HepG2 (cell line): Measurements from ENCODE around the gene TGFA. TPM values are rescaled to one million over a fixed set of nuclear protein-coding genes. Genes with fewer than 3 reads are reported as not detected.

Experiments
- BRD4 ChIP-seq: sonication (generic); formaldehyde crosslinking; IDR thresholded peaks from 2 replicates; pipeline ENCODE4 v1.4.0; 2020; ENCODE audit warnings: missing genetic modification reagents
- CEBPG ChIP-seq: IDR thresholded peaks from 2 replicates; pipeline ENCODE4 v1.6.1; 2016
- GTF3A ChIP-seq: sonication (generic); formaldehyde crosslinking; conservative IDR thresholded peaks from 2 replicates; pipeline ENCODE4 v1.4.0; 2020; ENCODE audit warnings: mild to moderate bottlenecking, missing genetic modification reagents
- HNRNPK ChIP-seq: fragments of 200-400 bp; formaldehyde crosslinking; IDR thresholded peaks from 2 replicates; pipeline ENCODE4 v1.6.1; 2018; ENCODE audit warnings: low read length, low read depth, moderate library complexity, mild to moderate bottlenecking; ENCODE audit not compliant: poor library complexity, severe bottlenecking
- KDM2A ChIP-seq: sonication (generic); formaldehyde crosslinking; IDR thresholded peaks from 2 replicates; pipeline ENCODE4 v1.4.0; 2020; ENCODE audit warnings: low read depth, missing genetic modification reagents, borderline replicate concordance
- SIX1 ChIP-seq: sonication (generic); formaldehyde crosslinking; IDR thresholded peaks from 2 replicates; pipeline ENCODE4 v1.4.0; 2020; ENCODE audit warnings: missing genetic modification reagents, borderline replicate concordance
- SMARCE1 ChIP-seq: fragments of 450-650 bp; IDR thresholded peaks from 2 replicates; pipeline ENCODE4 v1.6.1; 2017; ENCODE audit warnings: borderline replicate concordance
- ZNF33A ChIP-seq: sonication (generic); formaldehyde crosslinking; IDR thresholded peaks from 2 replicates; pipeline ENCODE4 v1.5.1; 2020; ENCODE audit warnings: missing genetic modification reagents, mild to moderate bottlenecking, moderate library complexity, borderline replicate concordance
- ZNF33B ChIP-seq: sonication (generic); formaldehyde crosslinking; IDR thresholded peaks from 2 replicates; pipeline ENCODE4 v1.5.1; 2020; ENCODE audit warnings: mild to moderate bottlenecking, missing genetic modification reagents
- ZNF383 ChIP-seq: sonication (generic); formaldehyde crosslinking; IDR thresholded peaks from 2 replicates; pipeline ENCODE4 v1.4.0; 2020; ENCODE audit warnings: missing genetic modification reagents, mild to moderate bottlenecking, borderline replicate concordance
- ZNF543 ChIP-seq: sonication (generic); formaldehyde crosslinking; IDR thresholded peaks from 2 replicates; pipeline ENCODE4 v1.4.0; 2020; ENCODE audit warnings: mild to moderate bottlenecking, missing genetic modification reagents
- ZNF629 ChIP-seq: sonication (generic); formaldehyde crosslinking; conservative IDR thresholded peaks from 2 replicates; pipeline ENCODE4 v1.5.0; 2020; ENCODE audit warnings: missing genetic modification reagents
- ZNF687 ChIP-seq: sonication (generic); formaldehyde crosslinking; IDR thresholded peaks from 2 replicates; pipeline ENCODE4 v1.5.1; 2020; ENCODE audit warnings: mild to moderate bottlenecking, missing genetic modification reagents, moderate library complexity
- polyA plus RNA-seq, 8 experiments: library from polyadenylated mRNA; depleted of rRNA in 3 of 8; stranded (reverse) in 7 of 8; unstranded in 1 of 8; fragments of >200 nt; fragmentation: Illumina TruSeq in 4 of 8; extraction: Trizol in 4 of 8; gene quantifications; 2 replicates each; pipeline versions ENCODE4 v1.2.1 to v1.2.3, GENCODE V29; 2011 to 2016; ENCODE audit warnings: low read depth in 4 of 8, missing spikeins in 1 of 8, mixed read lengths in 1 of 8; ENCODE audit not compliant: insufficient read depth in 1 of 8
- total RNA-seq, 5 experiments: library from RNA; depleted of rRNA; stranded (reverse); fragments of >200 nt; fragmentation: Illumina TruSeq; extraction: Trizol; gene quantifications; 2 replicates each; pipeline ENCODE4 v1.2.3, GENCODE V29; 2016; ENCODE audit warnings: low read depth in 1 of 5
- TF ChIP-seq, protein P1 (sequence below): sonication (generic); formaldehyde crosslinking; conservative IDR thresholded peaks from 2 replicates; pipeline ENCODE4 v1.4.0; 2020; ENCODE audit warnings: missing genetic modification reagents
- TF ChIP-seq, protein P2 (sequence below): sonication (generic); formaldehyde crosslinking; IDR thresholded peaks from 2 replicates; pipeline ENCODE4 v1.4.0; 2020; ENCODE audit warnings: missing genetic modification reagents, borderline replicate concordance
- TF ChIP-seq, protein P3 (sequence below): sonication (generic); formaldehyde crosslinking; IDR thresholded peaks from 2 replicates; pipeline ENCODE4 v1.4.0; 2020; ENCODE audit warnings: missing genetic modification reagents, mild to moderate bottlenecking, borderline replicate concordance

Gene TGFA
- total and polyA plus RNA-seq, 2 of the 13 experiments (the other 11 are each of a cell fraction or from before 2014, with no cell fraction given) = 7.8 to 15.3 TPM

GRCh38 chr2:70565039-70565731 is 11.6 kb upstream of the TGFA start (continued):
- TF ChIP-seq ZNF383 (no peak), ZNF33A (no peak), GTF3A (CRISPR knock-in tag) (no peak), BRD4 (CRISPR knock-in tag) (no peak), ZNF33B (CRISPR knock-in tag) (no peak), CEBPG (CRISPR knock-in tag) (peak; percentile 52), SMARCE1 (no peak), HNRNPK (no peak), SIX1 (CRISPR knock-in tag) (no peak; the same call in 1 of the 2 replicates), ZNF629 (CRISPR knock-in tag) (peak; percentile 65), ZNF543 (CRISPR knock-in tag) (no peak), KDM2A (CRISPR knock-in tag) (peak; percentile 60), ZNF687 (CRISPR knock-in tag) (peak; percentile 84)
- TF ChIP-seq, protein P1, sequence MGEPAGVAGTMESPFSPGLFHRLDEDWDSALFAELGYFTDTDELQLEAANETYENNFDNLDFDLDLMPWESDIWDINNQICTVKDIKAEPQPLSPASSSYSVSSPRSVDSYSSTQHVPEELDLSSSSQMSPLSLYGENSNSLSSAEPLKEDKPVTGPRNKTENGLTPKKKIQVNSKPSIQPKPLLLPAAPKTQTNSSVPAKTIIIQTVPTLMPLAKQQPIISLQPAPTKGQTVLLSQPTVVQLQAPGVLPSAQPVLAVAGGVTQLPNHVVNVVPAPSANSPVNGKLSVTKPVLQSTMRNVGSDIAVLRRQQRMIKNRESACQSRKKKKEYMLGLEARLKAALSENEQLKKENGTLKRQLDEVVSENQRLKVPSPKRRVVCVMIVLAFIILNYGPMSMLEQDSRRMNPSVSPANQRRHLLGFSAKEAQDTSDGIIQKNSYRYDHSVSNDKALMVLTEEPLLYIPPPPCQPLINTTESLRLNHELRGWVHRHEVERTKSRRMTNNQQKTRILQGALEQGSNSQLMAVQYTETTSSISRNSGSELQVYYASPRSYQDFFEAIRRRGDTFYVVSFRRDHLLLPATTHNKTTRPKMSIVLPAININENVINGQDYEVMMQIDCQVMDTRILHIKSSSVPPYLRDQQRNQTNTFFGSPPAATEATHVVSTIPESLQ = no peak
- TF ChIP-seq, protein P2, sequence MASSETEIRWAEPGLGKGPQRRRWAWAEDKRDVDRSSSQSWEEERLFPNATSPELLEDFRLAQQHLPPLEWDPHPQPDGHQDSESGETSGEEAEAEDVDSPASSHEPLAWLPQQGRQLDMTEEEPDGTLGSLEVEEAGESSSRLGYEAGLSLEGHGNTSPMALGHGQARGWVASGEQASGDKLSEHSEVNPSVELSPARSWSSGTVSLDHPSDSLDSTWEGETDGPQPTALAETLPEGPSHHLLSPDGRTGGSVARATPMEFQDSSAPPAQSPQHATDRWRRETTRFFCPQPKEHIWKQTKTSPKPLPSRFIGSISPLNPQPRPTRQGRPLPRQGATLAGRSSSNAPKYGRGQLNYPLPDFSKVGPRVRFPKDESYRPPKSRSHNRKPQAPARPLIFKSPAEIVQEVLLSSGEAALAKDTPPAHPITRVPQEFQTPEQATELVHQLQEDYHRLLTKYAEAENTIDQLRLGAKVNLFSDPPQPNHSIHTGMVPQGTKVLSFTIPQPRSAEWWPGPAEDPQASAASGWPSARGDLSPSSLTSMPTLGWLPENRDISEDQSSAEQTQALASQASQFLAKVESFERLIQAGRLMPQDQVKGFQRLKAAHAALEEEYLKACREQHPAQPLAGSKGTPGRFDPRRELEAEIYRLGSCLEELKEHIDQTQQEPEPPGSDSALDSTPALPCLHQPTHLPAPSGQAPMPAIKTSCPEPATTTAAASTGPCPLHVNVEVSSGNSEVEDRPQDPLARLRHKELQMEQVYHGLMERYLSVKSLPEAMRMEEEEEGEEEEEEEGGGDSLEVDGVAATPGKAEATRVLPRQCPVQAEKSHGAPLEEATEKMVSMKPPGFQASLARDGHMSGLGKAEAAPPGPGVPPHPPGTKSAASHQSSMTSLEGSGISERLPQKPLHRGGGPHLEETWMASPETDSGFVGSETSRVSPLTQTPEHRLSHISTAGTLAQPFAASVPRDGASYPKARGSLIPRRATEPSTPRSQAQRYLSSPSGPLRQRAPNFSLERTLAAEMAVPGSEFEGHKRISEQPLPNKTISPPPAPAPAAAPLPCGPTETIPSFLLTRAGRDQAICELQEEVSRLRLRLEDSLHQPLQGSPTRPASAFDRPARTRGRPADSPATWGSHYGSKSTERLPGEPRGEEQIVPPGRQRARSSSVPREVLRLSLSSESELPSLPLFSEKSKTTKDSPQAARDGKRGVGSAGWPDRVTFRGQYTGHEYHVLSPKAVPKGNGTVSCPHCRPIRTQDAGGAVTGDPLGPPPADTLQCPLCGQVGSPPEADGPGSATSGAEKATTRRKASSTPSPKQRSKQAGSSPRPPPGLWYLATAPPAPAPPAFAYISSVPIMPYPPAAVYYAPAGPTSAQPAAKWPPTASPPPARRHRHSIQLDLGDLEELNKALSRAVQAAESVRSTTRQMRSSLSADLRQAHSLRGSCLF (CRISPR knock-in tag) = no peak
- TF ChIP-seq, protein P3, sequence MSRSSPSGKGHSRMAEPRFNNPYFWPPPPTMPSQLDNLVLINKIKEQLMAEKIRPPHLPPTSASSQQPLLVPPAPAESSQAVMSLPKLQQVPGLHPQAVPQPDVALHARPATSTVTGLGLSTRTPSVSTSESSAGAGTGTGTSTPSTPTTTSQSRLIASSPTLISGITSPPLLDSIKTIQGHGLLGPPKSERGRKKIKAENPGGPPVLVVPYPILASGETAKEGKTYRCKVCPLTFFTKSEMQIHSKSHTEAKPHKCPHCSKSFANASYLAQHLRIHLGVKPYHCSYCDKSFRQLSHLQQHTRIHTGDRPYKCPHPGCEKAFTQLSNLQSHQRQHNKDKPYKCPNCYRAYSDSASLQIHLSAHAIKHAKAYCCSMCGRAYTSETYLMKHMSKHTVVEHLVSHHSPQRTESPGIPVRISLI (CRISPR knock-in tag) = no peak
